OCI-LY7 (cell line): Measurements from ENCODE around the gene SAMD8.

Experiments used
- EZH2phosphoT487 ChIP-seq: fragments of 200-600 bp; sonication (generic); IDR thresholded peaks from 2 replicates; pipeline ENCODE4 v1.6.1; 2018; ENCODE audit warnings: low read depth, borderline replicate concordance, mild to moderate bottlenecking, mixed run types, antibody characterized with exemption, low read length, moderate library complexity, mixed read lengths
- TF ChIP-seq, protein P1 (sequence below): fragments of 200-600 bp; sonication (generic); conservative IDR thresholded peaks from 2 replicates; pipeline ENCODE4 v1.5.1; 2014; ENCODE audit warnings: mild to moderate bottlenecking, antibody characterized with exemption, low read length, moderate library complexity, mixed read lengths

DNA sequence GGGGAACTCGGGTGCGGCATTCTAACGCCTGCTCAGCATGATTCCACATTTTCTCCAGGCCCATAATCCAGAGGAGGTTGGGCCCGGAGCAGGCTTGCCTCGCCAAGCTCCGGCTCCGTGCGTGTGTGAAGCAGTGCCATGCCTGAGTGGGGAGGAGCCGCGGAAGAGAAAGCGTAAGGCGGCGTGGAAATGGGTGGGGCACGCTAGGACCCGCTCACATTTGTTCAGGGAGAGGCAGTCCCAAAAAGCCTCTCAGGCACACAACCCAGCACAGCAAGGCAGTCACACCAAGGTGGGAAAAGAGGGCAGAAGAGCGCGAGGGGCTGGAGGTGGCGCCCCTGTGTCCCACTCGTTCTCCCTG is 98.4 kb downstream of the SAMD8 start:
- no peak for TF ChIP-seq EZH2phosphoT487
- TF ChIP-seq, protein P1, sequence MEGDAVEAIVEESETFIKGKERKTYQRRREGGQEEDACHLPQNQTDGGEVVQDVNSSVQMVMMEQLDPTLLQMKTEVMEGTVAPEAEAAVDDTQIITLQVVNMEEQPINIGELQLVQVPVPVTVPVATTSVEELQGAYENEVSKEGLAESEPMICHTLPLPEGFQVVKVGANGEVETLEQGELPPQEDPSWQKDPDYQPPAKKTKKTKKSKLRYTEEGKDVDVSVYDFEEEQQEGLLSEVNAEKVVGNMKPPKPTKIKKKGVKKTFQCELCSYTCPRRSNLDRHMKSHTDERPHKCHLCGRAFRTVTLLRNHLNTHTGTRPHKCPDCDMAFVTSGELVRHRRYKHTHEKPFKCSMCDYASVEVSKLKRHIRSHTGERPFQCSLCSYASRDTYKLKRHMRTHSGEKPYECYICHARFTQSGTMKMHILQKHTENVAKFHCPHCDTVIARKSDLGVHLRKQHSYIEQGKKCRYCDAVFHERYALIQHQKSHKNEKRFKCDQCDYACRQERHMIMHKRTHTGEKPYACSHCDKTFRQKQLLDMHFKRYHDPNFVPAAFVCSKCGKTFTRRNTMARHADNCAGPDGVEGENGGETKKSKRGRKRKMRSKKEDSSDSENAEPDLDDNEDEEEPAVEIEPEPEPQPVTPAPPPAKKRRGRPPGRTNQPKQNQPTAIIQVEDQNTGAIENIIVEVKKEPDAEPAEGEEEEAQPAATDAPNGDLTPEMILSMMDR = no peak
